Activated CD8-positive, alpha-beta T cell treated with anti-CD3 and anti-CD28 coated beads, Interleukin-2, amount 10 ng/mL, durations not matched to agents 7 days and 5 days (primary cell): ENCODE data around the gene RAC2. TPM values are rescaled to one million over a fixed set of nuclear protein-coding genes. Genes with fewer than 3 reads are reported as not detected.

Experiments
- ATAC-seq: fragments of 150-1000 bp; cut with Tn5 transposase; one replicate; pipeline ENCODE4 v1.10.0; 2021; ENCODE audit warnings: moderate library complexity
- CTCF ChIA-PET: fragments of 350-600 bp; sonication (Branson Sonifier 250); formaldehyde crosslinking; loops from one replicate; lab custom pipeline; 2021; ENCODE audit warnings: antibody characterized with exemption; lab: Charles Lee
- POLR2A ChIA-PET: fragments of 350-600 bp; sonication (Branson Sonifier 250); formaldehyde crosslinking; loops from one replicate; lab custom pipeline; 2021; ENCODE audit warnings: antibody characterized with exemption; lab: Charles Lee
- DNase-seq: peaks from one replicate; pipeline ENCODE4 v3.0.0-alpha.2; 2020
- H3K27ac Mint-ChIP-seq: one replicate; pipeline ENCODE4 v1.8.0; 2021; ENCODE audit warnings: mild to moderate bottlenecking, mixed read lengths
- H3K27me3 Mint-ChIP-seq: one replicate; pipeline ENCODE4 v1.8.0; 2021; ENCODE audit warnings: low read depth, mixed read lengths
- H3K36me3 Mint-ChIP-seq: one replicate; pipeline ENCODE4 v1.8.0; 2021; ENCODE audit warnings: low read depth, mixed read lengths
- H3K4me1 Mint-ChIP-seq: one replicate; pipeline ENCODE4 v1.8.0; 2021; ENCODE audit warnings: low read depth, mixed read lengths
- H3K4me3 Mint-ChIP-seq: one replicate; pipeline ENCODE4 v1.8.0; 2021; ENCODE audit warnings: mild to moderate bottlenecking, mixed read lengths
- H3K9me3 Mint-ChIP-seq: one replicate; pipeline ENCODE4 v1.8.0; 2022; ENCODE audit warnings: mixed read lengths; ENCODE audit not compliant: insufficient read depth
- total RNA-seq, 2 experiments: library from RNA; stranded (reverse); gene quantifications; one replicate each; pipeline ENCODE4 v1.2.3, GENCODE V29; 2021

RAC2 gene
- total RNA-seq, 2 experiments from 2014 or later = 1,167 to 1,252 TPM

DNA sequence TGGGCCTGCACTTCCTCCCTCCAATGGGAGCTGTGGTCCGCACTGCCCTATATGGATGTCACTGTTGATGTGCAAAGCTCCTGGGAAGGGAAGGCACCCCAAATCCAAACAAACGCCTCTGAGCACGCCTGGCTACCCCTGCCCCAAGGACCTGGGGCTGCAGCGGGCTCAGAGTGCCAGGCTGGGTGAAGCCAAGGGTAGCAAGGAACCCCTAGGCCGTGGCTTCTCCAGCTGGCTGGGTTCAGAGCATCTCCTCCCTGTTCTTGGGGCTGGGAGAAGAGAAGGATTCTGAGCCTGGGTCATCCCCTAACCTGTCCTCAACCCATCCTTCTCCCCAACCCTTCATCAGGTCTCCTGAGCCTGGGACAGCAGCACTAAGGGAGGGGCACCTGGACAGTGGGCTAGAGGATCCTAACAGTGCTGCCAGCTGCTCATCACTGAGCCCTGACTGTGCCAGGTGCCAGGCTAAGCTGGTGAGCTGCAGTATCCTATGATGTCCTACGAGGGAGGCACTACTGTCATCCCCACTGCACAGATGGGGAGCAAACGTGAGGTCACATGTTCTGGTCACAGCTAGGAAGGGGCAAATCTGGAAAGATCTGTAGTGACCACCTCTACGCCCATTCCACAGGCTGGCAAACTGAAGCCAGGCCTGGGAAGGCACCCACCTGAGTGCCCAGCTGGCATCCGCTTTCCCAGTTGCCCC is 34.8 kb downstream of the RAC2 start:
- Mint-ChIP-seq H3K9me3 (no peaks in the 10 kb centered on the region), H3K27me3 (no peaks in the 10 kb centered on the region), H3K4me3 (no peak overlapping the region), H3K4me1 (peaks cover 19% of the 10 kb centered on the region), H3K27ac (peak overlapping the region; percentile 46), H3K36me3 (peaks cover 6% of the 10 kb centered on the region)
- POLR2A ChIA-PET = interaction anchor here (0.6 to 1.1 kb wide), 4 partner anchors 9 to 33 kb away, joined by 3 to 6 read pairs (median 3); no protein-coding TSS in a partner anchor
- ATAC-seq = no peak
- CTCF ChIA-PET = interaction anchor here (0.8 to 5.4 kb wide), 5 partner anchors 8 to 61 kb away, joined by 3 to 34 read pairs (median 5); no protein-coding TSS in a partner anchor
- no peak for DNase-seq

DNA sequence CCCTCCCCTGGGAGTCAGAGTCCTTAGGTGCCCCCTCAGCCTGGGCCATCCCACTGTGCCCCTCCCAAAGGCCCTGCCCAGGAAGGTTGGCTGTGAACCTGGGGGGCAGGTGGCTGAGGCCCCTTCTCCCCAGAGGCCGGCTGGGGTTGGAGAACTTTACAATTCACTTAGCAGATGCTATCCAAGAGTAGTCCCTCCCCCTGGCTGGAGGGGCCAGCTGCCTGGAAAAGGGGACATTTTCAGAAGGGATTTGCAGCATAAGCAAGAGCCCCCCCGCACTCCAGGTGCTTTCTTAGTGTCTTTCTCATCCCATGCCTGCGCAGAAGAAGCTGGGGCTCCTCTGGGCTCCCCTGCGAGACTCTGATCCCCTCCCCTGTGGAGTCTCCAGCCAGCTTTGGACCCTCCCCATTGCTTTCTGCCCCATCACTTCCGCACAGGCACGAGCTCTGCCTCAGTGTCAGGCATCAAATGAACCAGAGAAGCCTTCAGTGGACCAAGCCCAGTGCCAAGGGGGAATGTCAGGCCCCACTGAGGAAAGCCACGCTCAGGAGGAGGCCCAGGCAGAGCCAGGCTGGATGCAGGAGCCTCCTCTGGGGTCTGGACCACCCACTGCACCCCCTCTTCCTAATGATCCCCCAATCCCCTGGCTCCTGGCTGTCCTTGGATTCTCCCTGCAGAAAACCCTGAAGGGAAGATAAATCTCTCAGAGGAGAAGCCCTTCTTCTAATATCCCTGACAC is 35.5 kb downstream of the RAC2 start:
- no peaks in the 10 kb centered on the region for H3K9me3 Mint-ChIP-seq
- CTCF ChIA-PET = interaction anchor here (0.8 to 5.4 kb wide), 3 partner anchors 8 to 60 kb away, joined by 3 to 34 read pairs (median 6); no protein-coding TSS in a partner anchor
- peak overlapping the region; percentile 54 for H3K27ac Mint-ChIP-seq
- POLR2A ChIA-PET = interaction anchor here (0.6 to 1.0 kb wide), 3 partner anchors 9 to 34 kb away, joined by 3 read pairs; no protein-coding TSS in a partner anchor
- peak; percentile 17 for ATAC-seq
- peaks cover 21% of the 10 kb centered on the region for H3K4me1 Mint-ChIP-seq
- no peak for DNase-seq
- no peaks in the 10 kb centered on the region for H3K27me3 Mint-ChIP-seq
- peaks cover 6% of the 10 kb centered on the region for H3K36me3 Mint-ChIP-seq
- H3K4me3 Mint-ChIP-seq = no peak overlapping the region

DNA sequence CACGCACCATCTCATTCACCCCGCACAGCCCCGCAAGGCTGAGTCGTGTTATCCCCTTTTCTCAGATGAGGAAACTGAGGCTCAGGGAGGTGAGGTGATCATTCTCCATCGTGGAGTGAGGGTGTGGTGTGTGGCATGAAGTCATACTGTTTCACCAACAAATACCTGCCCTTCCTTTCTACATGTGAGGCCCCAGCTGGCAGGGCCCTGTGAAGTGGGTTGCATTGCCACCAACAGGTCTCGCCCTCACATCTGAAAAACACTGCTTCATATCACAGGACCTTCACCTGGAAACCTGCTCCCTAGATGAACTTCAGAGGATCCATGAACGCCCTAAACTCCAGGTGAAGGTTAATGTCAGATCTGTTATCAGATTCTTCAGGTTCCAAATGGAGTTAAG is 36.1 kb downstream of the RAC2 start:
- peaks cover 23% of the 10 kb centered on the region for H3K4me1 Mint-ChIP-seq
- POLR2A ChIA-PET = interaction anchor here (0.8 kb wide), 1 partner anchor 93 kb away, joined by 3 read pairs; no protein-coding TSS in a partner anchor
- H3K27ac Mint-ChIP-seq = peak overlapping the region; percentile 54
- DNase-seq (no peak), ATAC-seq (peak; percentile 28)
- H3K27me3 Mint-ChIP-seq = no peaks in the 10 kb centered on the region
- CTCF ChIA-PET = interaction anchor here (0.6 to 5.4 kb wide), 3 partner anchors 8 to 268 kb away, joined by 4 to 34 read pairs (median 6); no protein-coding TSS in a partner anchor
- no peak overlapping the region for H3K4me3 Mint-ChIP-seq
- peaks cover 3% of the 10 kb centered on the region for H3K36me3 Mint-ChIP-seq
- no peaks in the 10 kb centered on the region for H3K9me3 Mint-ChIP-seq

DNA sequence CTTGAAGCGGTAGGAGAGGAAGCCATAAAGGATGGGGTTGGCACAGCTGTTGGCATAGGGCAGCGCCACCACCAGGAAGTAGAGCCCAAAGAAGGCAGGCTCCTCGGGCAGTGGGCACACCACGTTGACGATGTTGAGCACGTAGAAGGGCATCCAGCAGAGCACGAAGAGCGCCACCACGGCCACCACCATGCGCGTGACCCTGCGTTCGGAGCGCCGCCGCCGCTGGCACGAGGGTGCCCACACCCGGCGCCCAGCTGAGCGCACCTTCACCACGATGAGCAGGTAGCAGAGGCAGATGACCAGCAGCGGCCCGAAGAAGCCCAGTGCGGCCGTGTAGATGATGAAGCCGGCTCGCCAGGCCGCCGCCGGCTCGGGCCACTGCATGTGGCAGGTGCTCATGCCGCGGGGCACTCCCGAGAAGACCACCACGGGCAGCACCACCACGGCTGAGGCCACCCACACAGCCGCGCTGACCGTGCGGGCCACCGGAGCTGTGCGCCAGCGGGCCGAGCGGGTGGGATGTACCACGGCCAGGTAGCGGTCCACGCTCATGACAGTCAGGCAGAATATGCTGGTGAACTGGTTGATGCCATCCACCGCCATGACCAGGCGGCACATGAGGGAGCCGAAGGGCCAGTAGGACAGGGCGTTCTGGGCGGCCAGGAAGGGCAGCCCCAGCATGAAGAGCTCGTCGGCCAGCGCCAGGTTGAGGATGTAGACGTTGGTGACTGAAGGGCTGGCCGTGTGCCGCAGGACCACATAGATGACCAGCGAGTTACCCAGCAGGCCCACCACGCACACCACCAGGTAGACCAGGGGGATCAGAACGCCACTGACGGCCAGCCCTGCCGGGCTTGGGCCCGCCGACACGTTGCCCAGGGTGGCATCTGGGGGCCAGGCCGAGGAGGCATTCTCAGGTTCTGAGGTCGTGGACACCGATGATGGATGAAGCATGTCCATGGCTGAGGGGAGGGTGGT is 36.9 kb downstream of the RAC2 start:
- CTCF ChIA-PET = interaction anchor here (0.6 to 5.4 kb wide), 3 partner anchors 7 to 267 kb away, joined by 4 to 34 read pairs (median 6); no protein-coding TSS in a partner anchor
- no peak overlapping the region for H3K27ac Mint-ChIP-seq
- no peak overlapping the region for H3K4me3 Mint-ChIP-seq
- POLR2A ChIA-PET = interaction anchor here (0.8 kb wide), 2 partner anchors 14 to 93 kb away, joined by 3 read pairs; no protein-coding TSS in a partner anchor
- peaks cover 29% of the 10 kb centered on the region for H3K4me1 Mint-ChIP-seq
- ATAC-seq (no peak), DNase-seq (no peak)
- H3K36me3 Mint-ChIP-seq = peaks cover 2% of the 10 kb centered on the region
- H3K9me3 Mint-ChIP-seq = no peaks in the 10 kb centered on the region
- no peaks in the 10 kb centered on the region for H3K27me3 Mint-ChIP-seq

DNA sequence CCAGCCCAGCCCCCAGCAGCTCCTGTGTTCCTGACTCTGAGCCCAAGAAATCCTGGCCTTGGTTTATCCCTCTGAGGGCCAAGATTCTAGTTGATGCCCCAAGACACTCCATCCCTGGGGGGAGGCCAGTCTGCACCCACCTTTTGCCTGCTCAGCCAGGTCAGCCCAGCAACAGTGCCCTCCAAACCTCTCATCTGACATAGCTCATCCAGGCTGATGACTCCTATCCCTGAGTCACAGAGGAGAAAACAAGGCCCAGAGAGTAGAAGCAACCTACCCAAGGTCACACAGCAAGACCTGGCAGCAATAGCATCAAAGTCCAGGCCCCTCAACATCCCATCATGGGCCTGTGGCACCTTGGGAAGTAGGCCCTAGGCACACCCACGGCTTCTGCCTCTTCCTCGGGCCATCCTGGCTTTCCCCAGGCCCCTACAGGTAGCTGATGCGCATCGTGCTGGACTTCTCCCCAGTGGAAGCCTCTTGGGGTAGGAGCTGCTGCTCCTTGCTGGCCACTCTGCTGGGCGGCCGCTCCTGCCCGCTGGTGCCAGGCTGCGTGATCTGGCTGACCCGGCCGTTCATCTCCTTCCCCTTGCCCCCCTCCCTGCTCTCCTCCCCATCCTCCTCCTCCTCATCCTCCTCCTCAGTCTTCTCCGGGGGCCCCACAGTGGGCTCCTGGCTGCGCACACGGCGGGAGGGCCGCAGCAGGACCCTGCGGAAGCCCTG is 37.8 kb downstream of the RAC2 start:
- H3K27ac Mint-ChIP-seq = peak overlapping the region; percentile 49
- DNase-seq (no peak), ATAC-seq (no peak)
- H3K4me1 Mint-ChIP-seq = peaks cover 35% of the 10 kb centered on the region
- H3K9me3 Mint-ChIP-seq = no peaks in the 10 kb centered on the region
- POLR2A ChIA-PET = interaction anchor here (0.6 to 1.2 kb wide), 3 partner anchors 13 to 86 kb away, joined by 3 to 4 read pairs (median 3); no protein-coding TSS in a partner anchor
- no peak overlapping the region for H3K4me3 Mint-ChIP-seq
- CTCF ChIA-PET = interaction anchor here (0.6 kb wide), 1 partner anchor 10 kb away, joined by 3 read pairs; no protein-coding TSS in a partner anchor
- peaks cover 2% of the 10 kb centered on the region for H3K36me3 Mint-ChIP-seq
- no peaks in the 10 kb centered on the region for H3K27me3 Mint-ChIP-seq

DNA sequence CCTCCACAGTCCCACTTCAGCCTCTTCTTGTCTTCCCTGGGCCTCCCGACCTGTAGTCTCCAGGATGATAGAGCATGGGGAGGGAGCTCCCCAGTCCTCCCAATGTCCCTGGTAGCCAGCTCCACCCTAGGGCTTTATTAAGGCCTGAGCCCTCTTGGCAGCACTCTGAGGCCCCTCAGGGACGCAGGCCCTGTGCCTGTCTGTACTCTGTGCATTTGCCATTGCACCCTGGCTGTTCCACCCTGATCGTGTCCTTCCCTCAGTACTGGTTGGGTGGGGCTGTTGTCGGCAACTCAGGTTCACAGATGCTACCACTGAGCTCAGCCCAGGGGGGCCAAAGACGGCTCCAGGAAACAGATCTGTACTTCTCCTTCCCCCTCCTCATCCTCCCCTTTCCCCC is 39.0 kb downstream of the RAC2 start:
- H3K4me3 Mint-ChIP-seq = no peak overlapping the region
- no peak overlapping the region for H3K27ac Mint-ChIP-seq
- CTCF ChIA-PET = interaction anchor here (1.1 kb wide), 1 partner anchor 56 kb away, joined by 3 read pairs; no protein-coding TSS in a partner anchor

DNA sequence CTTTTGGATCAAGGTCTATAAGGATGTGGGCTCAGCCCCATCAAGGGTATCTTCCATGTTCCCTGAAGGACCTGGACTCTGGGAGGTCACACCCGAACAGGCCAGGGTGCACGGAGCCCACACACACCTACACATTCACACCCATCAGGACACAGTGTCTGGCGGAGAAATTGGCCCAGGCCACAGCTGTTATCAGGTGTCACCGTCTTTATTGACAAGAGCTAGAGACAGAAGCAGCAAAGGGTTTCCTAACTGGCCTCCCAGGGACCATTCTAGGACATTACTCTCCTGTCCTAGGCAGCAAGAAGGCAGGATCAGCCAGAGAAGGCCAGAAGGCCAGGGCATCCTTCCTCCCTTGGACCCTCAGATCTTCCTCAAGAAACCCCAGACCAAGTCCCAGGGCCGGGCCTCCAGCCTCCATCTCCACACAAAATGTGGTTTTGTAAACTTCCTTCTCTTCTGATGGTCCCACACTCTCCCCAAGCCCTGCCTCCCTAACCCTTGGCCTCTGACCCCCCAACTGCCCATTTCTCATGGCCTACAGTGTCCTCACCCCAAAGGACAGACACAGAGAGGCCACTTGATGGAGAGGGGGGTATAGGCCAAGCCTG is 39.9 kb downstream of the RAC2 start:
- POLR2A ChIA-PET = interaction anchor here (0.7 kb wide), 1 partner anchor 635 kb away, joined by 3 read pairs; no protein-coding TSS in a partner anchor
- Mint-ChIP-seq H3K4me1 (peaks cover 49% of the 10 kb centered on the region), H3K4me3 (no peak overlapping the region), H3K36me3 (peaks cover 2% of the 10 kb centered on the region), H3K9me3 (no peaks in the 10 kb centered on the region), H3K27ac (peak overlapping the region; percentile 25), H3K27me3 (no peaks in the 10 kb centered on the region)
- CTCF ChIA-PET = interaction anchor here (1.1 kb wide), 1 partner anchor 56 kb away, joined by 3 read pairs; no protein-coding TSS in a partner anchor
- ATAC-seq (no peak), DNase-seq (no peak)

More for the DNA sequence above, 39.0 kb downstream of the RAC2 start:
- Mint-ChIP-seq H3K36me3 (peaks cover 2% of the 10 kb centered on the region), H3K4me1 (peaks cover 43% of the 10 kb centered on the region), H3K27me3 (no peaks in the 10 kb centered on the region), H3K9me3 (no peaks in the 10 kb centered on the region)
- DNase-seq (no peak), ATAC-seq (no peak)
- POLR2A ChIA-PET = interaction anchor here (0.9 to 1.2 kb wide), 2 partner anchors 34 to 37 kb away, joined by 4 read pairs; no protein-coding TSS in a partner anchor

DNA sequence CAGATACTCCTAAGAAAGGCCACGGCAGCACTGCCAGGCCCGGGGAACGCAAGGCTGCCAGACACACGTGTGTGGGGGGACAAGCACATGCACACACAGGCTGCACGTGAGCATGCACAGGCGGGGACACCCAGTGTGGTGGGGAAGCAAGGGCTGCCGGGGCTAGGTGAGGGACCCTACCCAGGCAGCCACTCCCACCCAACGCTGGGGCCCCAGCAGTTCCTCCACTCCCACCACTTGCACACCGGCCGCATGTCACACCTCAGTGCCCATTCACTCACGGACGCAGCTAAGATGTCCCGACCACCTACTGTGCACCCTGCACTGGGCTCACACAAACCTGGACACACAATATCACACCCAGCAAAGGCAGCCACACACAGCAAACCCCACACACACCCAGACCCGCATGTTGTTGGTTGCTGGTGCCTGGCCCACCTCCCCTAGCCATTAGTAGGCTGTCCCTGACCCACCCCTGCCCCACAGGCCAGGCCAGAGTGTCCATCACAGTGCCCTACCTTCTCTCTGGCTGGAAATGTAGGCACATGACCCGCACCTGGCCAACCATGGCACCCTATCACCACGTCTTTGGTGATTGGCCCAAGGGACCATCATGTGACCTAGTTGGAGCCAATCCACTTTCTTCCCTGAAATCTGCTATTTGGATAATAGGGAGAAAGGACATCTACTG is 40.6 kb downstream of the RAC2 start:
- H3K27ac Mint-ChIP-seq = peak overlapping the region; percentile 43

DNA sequence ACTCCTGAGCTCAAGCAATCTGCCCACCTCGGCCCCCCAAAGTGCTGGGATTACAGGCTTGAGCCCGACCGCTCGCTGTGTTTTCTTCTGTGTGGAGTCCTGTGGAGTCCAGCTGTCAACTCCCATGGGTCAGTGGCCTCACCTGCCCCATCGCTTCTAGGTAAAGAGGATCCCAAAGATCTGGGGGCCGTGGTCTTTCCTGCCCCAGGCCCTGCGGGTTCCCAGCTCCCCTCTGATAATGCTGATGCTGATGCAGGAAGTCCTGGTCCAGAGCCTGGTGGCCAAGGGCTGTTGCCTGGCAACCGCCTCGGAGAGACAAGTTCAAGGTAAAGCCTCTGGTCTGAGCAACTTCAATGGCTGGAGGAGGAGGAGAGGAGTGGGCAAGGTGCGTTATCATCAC is 41.4 kb downstream of the RAC2 start:
- ATAC-seq (no peak), DNase-seq (no peak)
- POLR2A ChIA-PET = interaction anchor here (1.2 kb wide), 1 partner anchor 17 kb away, joined by 3 read pairs; no protein-coding TSS in a partner anchor
- CTCF ChIA-PET = interaction anchor here (5.2 kb wide), 1 partner anchor 15 kb away, joined by 83 read pairs; no protein-coding TSS in a partner anchor
- H3K27me3 Mint-ChIP-seq = no peaks in the 10 kb centered on the region
- no peaks in the 10 kb centered on the region for H3K9me3 Mint-ChIP-seq
- peaks cover 46% of the 10 kb centered on the region for H3K4me1 Mint-ChIP-seq
- peak overlapping the region; percentile 20 for H3K27ac Mint-ChIP-seq
- H3K4me3 Mint-ChIP-seq = no peak overlapping the region
- peaks cover 5% of the 10 kb centered on the region for H3K36me3 Mint-ChIP-seq

More for the DNA sequence above, 40.6 kb downstream of the RAC2 start:
- POLR2A ChIA-PET = interaction anchor here (0.7 kb wide), 1 partner anchor 635 kb away, joined by 3 read pairs; no protein-coding TSS in a partner anchor
- DNase-seq = no peak
- H3K36me3 Mint-ChIP-seq = peaks cover 2% of the 10 kb centered on the region
- CTCF ChIA-PET = interaction anchor here (5.2 kb wide), 1 partner anchor 14 kb away, joined by 83 read pairs; no protein-coding TSS in a partner anchor
- no peak for ATAC-seq
- H3K9me3 Mint-ChIP-seq = no peaks in the 10 kb centered on the region
- no peaks in the 10 kb centered on the region for H3K27me3 Mint-ChIP-seq
- no peak overlapping the region for H3K4me3 Mint-ChIP-seq
- H3K4me1 Mint-ChIP-seq = peaks cover 45% of the 10 kb centered on the region
